ENCODE data around the gene TET1. TPM values are rescaled to one million over a fixed set of nuclear protein-coding genes. Genes with fewer than 3 reads are reported as not detected.
"Not testable (repeated sequence)": the region's sequence is repeated elsewhere in the genome, so short reads cannot be mapped to it uniquely, and the experiment has no call there.

Gene TET1
- total RNA-seq, 2 experiments from 2014 or later, result 0.38 to 0.50 TPM

- POLR2A ChIA-PET, result no interaction called here
- CTCF ChIA-PET, result no interaction called here
These were observed 105.7 kb downstream of the TET1 start for GRCh38 chr10:68665841-68666240.

- POLR2A ChIA-PET, result no interaction called here
- CTCF ChIA-PET, result no interaction called here
These were observed 106.2 kb downstream of the TET1 start for GRCh38 chr10:68666280-68666760.

- ChIA-PET CTCF (no interaction called here), POLR2A (no interaction called here)
These were observed 108.1 kb downstream of the TET1 start for GRCh38 chr10:68668231-68668630.

- CTCF ChIA-PET, result no interaction called here
- POLR2A ChIA-PET, result no interaction called here
These were observed 108.8 kb downstream of the TET1 start for GRCh38 chr10:68668972-68669371.

- POLR2A ChIA-PET, result no interaction called here
- CTCF ChIA-PET, result no interaction called here
These were observed 124.3 kb downstream of the TET1 start for GRCh38 chr10:68684413-68684812.

GRCh38 chr10:68696018-68696417 is 135.9 kb downstream of the TET1 start:
- POLR2A ChIA-PET, result no interaction called here
- CTCF ChIA-PET, result no interaction called here

- CTCF ChIA-PET, result no interaction called here
- POLR2A ChIA-PET, result no interaction called here
These were observed 137.0 kb downstream of the TET1 start for GRCh38 chr10:68697106-68697505.

- ChIA-PET POLR2A (no interaction called here), CTCF (no interaction called here)
These were observed 140.1 kb downstream of the TET1 start for GRCh38 chr10:68700197-68700596.

GRCh38 chr10:68705548-68705947 is 145.4 kb downstream of the TET1 start:
- ChIA-PET CTCF (no interaction called here), POLR2A (no interaction called here)

- CTCF ChIA-PET, result not testable (repeated sequence)
These were observed 148.8 kb downstream of the TET1 start for GRCh38 chr10:68708987-68709386.

GRCh38 chr10:68713065-68713464 is 152.9 kb downstream of the TET1 start:
- POLR2A ChIA-PET, result not testable (repeated sequence)

More at GRCh38 chr10:68708987-68709386, 148.8 kb downstream of the TET1 start:
- POLR2A ChIA-PET, result not testable (repeated sequence)

GRCh38 chr10:68717435-68717834 is 157.3 kb downstream of the TET1 start:
- POLR2A ChIA-PET, result no interaction called here
- CTCF ChIA-PET, result no interaction called here

More at GRCh38 chr10:68713065-68713464, 152.9 kb downstream of the TET1 start:
- CTCF ChIA-PET, result not testable (repeated sequence)

GRCh38 chr10:68720793-68721672 is 160.9 kb downstream of the TET1 start, which contains the start of gene CCAR1:
CCAR1 (plus strand) TSS chr10:68721239; CDS start chr10:68722505, 1,266 bp downstream.
- CTCF ChIA-PET, result no interaction called here
- POLR2A ChIA-PET, result interaction anchor here (0.6 to 1.1 kb wide), 2 partner anchors 124 to 235 kb away, joined by 3 read pairs; partner anchors contain the start of gene DDX21

GRCh38 chr10:68721673-68722335 is 161.7 kb downstream of the TET1 start:
- CTCF ChIA-PET, result no interaction called here
- POLR2A ChIA-PET, result interaction anchor here (0.6 to 1.1 kb wide), 2 partner anchors 125 to 234 kb away, joined by 3 read pairs; partner anchors contain the start of gene DDX21

- CTCF ChIA-PET, result no interaction called here
- POLR2A ChIA-PET, result no interaction called here
These were observed 164.9 kb downstream of the TET1 start for GRCh38 chr10:68725016-68725415.

- ChIA-PET POLR2A (no interaction called here), CTCF (no interaction called here)
These were observed 167.0 kb downstream of the TET1 start for GRCh38 chr10:68727146-68727545.

- POLR2A ChIA-PET, result no interaction called here
- CTCF ChIA-PET, result no interaction called here
These were observed 172.5 kb downstream of the TET1 start for GRCh38 chr10:68732651-68733050.

- CTCF ChIA-PET, result no interaction called here
- POLR2A ChIA-PET, result interaction anchor here (0.7 kb wide), 1 partner anchor 427 kb away, joined by 3 read pairs; no protein-coding TSS in a partner anchor
These were observed 174.2 kb downstream of the TET1 start for GRCh38 chr10:68734349-68734748.

GRCh38 chr10:68735119-68735518 is 175.0 kb downstream of the TET1 start:
- CTCF ChIA-PET, result interaction anchor here (0.5 kb wide), 1 partner anchor 383 kb away, joined by 3 read pairs; no protein-coding TSS in a partner anchor
- POLR2A ChIA-PET, result interaction anchor here (0.7 kb wide), 1 partner anchor 426 kb away, joined by 3 read pairs; no protein-coding TSS in a partner anchor

GRCh38 chr10:68735739-68736138 is 175.6 kb downstream of the TET1 start:
- POLR2A ChIA-PET, CTCF ChIA-PET: not testable (repeated sequence)

- CTCF ChIA-PET, result not testable (repeated sequence)
- POLR2A ChIA-PET, result interaction anchor here (0.7 kb wide), 1 partner anchor 249 kb away, joined by 3 read pairs; no protein-coding TSS in a partner anchor
These were observed 180.5 kb downstream of the TET1 start for GRCh38 chr10:68740676-68741075.

Measured in activated CD8-positive, alpha-beta memory T cell treated with anti-CD3 and anti-CD28 coated beads for 36 hours (primary cell).